Fibroblast of upper back skin (primary cell): ENCODE measurements around the gene KLF11.
"Not testable (repeated sequence)": the region's sequence is repeated elsewhere in the genome, so short reads cannot be mapped to it uniquely, and the experiment has no call there.

Experiments used
- DNase-seq: peaks from one replicate; pipeline ENCODE4 v3.0.0-alpha.2; 2013

The KLF11 gene

GRCh38 chr2:10009811-10010781 lies 33.3 kb upstream of the KLF11 start:
- DNase-seq: peak; percentile 32

DNA sequence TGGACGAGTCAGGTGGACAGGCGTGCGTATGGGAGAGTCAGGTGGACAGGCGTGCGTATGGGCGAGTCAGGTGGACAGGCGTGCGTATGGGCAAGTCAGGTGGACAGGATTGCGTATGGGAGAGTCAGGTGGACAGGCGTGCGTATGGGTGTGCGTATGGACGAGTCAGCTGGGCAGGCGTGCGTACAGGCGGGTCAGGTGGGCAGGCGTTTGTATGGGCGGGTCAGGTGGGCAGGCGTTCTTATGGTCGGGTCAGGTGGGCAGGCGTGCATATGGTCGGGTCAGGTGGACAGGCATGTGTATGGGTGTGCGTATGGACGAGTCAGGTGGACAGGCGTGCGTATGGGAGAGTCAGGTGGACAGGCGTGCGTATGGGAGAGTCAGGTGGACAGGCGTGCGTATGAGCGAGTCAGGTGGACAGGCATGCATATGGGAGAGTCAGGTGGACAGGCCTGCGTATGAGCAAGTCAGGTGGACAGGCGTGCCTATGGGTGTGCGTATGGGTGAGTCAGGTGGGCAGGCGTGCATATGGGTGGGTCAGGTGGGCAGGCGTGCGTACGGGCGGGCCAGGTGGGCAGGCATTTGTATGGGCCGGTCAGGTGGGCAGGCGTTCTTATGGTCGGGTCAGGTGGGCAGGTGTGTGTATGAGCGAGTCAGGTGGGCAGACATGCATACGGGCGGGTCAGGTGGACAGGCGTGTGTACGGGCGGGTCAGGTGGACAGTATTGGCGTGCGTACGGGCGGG lies 32.3 kb upstream of the KLF11 start:
- not testable (repeated sequence) for DNase-seq

DNA sequence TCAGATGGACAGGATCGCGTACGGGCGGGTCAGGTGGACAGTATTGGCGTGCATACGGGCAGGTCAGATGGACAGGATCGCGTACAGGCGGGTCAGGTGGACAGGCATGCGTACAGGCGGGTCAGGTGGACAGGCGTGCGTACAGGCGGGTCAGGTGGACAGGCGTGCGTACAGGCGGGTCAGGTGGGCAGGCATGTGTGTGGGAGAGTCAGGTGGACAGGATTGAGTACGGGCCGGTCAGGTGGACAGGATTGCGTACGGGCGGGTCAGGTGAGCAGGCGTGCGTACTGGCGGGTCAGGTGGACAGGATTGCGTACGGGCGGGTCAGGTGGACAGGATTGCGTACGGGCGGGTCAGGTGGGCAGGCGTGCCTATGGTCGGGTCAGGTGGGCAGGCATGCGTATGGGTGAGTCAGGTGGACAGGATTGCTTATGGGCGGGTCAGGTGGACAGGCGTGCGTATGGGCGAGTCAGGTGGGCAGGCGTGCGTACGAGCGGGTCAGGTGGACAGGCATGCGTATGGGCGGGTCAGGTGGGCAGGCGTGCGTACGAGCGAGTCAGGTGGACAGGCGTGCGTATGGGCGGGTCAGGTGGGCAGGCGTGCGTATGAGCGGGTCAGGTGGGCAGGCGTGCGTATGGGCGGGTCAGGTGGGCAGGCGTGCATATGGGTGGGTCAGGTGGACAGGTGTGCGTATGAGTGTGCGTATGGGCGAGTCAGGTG lies 31.6 kb upstream of the KLF11 start:
- DNase-seq: not testable (repeated sequence)

DNA sequence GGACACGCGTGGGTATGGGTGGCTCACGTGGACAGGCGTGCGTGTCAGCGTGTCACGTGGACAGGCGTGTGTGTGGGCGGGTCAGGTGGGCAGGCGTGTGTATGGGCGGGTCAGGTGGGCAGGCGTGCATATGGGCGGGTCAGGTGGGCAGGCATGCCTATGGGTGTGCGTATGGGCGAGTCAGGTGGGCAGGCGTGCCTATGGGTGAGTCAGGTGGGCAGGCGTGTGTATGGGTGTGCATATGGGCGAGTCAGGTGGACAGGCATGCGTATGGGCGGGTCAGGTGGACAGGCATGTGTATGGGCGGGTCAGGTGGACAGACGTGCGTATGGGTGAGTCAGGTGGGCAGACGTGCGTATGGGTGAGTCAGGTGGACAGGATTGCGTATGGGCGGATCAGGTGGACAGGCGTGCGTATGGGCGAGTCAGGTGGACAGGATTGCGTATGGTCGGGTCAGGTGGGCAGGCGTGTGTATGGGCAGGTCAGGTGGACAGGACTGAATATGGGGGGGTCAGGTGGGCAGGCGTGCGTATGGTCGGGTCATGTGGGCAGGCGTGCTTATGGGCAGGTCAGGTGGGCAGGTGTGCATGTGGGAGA lies 30.9 kb upstream of the KLF11 start:
- not testable (repeated sequence) for DNase-seq

- DNase-seq: no peak
Measured at GRCh38 chr2:10012963-10013461, 30.3 kb upstream of the KLF11 start.

DNA sequence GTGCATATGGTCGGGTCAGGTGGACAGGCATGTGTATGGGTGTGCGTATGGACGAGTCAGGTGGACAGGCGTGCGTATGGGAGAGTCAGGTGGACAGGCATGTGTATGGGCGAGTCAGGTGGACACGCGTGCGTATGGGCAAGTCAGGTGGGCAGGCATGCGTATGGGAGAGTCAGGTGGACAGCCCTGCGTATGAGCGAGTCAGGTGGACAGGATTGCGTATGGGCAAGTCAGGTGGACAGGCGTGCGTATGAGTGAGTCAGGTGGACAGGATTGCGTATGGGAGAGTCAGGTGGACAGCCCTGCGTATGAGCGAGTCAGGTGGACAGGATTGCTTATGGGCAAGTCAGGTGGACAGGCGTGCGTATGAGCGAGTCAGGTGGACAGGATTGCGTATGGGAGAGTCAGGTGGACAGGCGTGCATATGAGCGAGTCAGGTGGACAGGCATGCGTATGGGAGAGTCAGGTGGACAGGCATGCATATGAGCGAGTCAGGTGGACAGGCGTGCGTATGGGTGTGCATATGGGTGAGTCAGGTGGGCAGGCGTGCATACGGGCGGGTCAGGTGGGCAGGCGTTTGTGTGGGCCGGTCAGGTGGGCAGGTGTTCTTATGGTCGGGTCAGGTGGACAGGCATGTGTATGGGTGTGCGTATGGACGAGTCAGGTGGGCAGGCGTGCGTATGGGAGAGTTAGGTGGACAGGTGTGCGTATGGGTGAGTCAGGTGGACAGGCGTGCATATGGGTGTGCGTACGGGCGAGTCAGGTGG lies 29.5 kb upstream of the KLF11 start:
- not testable (repeated sequence) for DNase-seq

DNA sequence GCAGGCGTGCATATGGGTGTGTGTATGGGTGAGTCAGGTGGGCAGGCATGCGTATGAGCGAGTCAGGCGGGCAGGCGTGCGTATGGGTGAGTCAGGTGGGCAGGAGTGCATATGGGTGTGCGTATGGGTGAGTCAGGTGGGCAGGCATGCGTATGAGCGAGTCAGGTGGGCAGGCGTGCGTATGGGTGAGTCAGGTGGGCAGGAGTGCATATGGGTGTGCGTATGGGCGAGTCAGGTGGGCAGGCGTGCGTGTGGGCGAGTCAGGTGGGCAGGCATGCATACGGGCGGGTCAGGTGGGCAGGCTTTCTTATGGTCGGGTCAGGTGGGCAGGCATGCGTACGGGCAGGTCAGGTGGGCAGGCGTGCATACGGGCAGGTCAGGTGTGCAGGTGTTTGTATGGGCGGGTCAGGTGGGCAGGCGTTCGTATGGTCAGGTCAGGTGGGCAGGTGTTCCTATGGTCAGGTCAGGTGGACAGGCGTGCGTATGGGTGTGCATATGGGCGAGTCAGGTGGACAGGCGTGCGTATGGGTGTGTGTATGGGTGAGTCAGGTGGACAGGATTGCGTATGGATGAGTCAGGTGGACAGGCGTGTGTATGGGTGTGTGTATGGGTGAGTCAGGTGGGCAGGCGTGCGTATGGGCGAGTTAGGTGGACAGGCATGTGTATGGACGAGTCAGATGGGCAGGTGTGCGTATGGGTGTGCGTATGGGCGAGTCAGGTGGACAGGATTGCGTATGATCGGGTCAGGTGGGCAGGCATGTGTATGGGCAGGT lies 28.7 kb upstream of the KLF11 start:
- no peak for DNase-seq

GRCh38 chr2:10015376-10015989 lies 27.9 kb upstream of the KLF11 start:
- DNase-seq: not testable (repeated sequence)

- DNase-seq: no peak
Measured at GRCh38 chr2:10016001-10016801, 27.1 kb upstream of the KLF11 start.

DNA sequence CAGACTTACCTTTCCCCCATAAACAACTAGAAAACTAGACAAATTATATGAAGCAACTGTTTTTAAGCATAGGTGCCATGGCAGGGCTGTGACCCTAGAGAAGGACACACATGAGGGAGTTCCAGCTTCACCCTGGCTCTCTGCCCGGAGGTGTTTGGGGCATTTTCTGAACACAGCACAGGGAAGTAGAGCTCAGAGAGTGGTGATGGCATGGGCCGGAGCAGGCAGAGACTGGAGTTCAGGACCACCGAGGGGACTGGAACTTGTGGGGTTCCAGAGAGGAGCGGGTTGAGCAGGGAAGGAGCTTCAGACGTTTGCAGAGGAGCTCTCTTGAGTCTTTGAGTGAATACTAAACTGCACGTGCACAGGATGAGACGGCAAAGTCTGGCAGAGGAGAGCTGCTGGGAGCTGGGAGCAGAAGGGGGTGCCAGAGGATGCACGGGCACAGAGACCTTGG lies 26.5 kb upstream of the KLF11 start:
- DNase-seq: no peak

GRCh38 chr2:10017313-10017941 lies 25.9 kb upstream of the KLF11 start:
- DNase-seq: no peak

DNA sequence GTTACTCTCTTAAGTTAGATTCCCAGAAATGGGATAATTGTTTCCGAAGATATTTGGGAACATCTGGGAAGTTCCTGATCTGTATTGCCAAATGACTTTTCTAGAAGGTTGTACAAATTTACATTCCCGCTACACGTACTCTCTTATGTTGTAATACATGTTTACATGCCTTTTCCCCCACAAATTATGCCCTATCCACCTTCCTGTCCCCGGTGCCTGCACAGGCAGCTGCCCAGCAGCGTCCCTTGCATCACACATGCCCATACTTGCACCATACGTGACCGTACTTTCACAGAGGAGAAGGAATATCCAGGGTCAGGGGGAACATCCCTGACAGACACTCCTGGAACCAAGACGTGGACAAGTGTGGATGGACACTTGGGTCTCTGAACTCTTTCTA lies 24.2 kb upstream of the KLF11 start:
- no peak for DNase-seq

- no peak for DNase-seq
Measured at GRCh38 chr2:10019602-10020400, 23.5 kb upstream of the KLF11 start.

DNA sequence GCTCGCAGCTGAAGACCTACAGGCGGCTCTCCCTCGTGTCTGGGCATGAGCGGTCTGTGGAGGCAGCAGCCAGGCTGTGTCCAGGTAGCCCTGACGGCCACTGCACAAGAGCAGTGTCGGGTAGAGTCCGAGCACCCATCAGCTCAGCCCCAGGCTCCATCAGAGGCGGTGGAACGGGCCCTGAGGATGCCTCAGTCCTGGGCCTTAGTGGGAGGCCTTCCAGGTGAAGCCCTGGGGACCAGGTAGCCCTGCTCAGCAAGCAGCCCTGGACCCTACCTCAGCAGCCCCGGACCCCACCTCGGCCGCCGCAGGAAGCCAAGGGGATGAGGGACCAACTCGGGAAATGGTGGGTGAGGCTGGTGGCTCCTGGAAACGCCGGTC lies 21.3 kb upstream of the KLF11 start:
- DNase-seq: no peak

DNA sequence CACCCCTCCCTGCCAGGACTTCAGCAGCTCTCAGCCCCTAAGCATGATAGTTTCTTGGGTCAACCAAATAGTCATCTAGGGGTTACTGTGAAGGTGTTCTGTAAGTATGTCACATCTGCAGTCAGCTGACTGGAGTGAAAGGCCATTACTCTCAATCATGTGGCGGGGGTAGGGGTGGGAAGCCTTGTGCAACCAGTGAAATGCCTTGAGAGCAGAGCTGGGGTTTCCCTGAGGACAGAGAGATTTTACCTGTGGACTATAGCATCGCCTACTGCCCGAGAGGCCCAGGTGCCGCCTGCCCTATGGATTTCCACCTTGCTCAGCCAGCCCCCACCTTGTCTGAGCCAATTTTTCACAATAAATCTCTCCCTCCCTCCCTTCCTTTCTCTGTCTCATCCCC lies 20.9 kb upstream of the KLF11 start:
- no peak for DNase-seq

DNA sequence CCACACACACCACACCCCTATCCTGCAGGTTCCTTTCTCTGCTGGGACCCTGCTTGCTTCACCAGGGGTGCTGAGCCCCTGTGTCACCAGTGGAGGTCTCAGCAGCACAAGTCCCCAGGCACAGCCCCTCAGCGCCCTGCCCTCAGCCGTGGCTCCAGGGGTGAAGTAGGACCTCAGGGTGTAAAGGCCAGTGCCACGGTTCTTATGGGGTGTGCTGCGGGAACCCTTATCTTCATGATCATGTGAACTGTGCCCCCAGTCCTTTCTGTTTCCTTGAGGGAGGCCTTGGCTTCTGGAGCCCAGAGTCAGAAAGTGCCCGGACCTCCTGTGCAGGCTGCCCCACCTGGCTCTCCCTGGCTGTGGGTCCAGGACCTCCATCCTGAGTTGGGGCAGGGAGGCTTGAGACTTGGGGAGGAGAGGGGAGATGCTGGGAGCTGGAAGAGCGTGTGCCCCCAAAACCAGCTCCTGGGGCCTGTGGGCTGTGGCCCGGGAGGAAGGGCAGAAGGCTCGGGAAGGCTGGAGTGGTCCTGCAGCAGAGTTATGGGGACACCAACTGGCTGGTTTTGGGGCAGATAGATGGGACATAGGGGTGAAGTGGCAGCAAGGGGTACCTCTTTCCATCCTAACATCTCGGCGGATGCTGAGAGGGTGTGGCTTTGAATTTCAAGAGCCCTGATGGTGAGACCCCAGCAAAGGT lies 20.2 kb upstream of the KLF11 start:
- no peak for DNase-seq

DNA sequence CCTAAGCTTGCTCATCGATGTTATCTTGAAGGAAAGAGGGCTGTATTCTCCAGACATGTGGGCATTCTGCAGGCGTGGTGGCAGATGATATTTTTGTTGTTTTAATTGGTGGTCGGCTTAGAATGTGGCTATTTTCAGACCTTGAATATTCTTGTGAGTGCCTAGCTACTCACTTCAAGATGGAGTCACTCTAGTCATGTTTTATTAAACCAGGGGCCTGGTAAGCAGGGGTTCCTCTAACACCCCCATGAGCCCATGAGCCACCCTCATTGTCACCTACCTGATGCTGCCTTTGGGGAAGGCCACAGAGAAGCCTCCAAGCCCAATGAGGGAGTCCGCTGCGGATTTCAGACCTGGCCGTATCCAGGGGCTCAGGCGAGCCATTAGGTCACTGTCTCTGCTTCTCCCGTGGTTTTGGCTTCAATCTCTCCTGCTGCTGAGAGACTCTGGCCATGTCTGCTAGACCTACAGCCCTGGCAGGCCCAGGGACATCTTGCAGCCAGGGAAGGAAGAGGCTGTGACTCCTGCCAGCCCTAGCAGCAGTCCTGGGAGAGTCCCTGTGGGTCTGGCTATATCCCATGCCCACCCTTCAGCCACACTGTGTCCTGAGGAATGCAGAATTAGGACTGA lies 16.3 kb upstream of the KLF11 start:
- DNase-seq: no peak
